ENCODE measurements around the gene NAA40. TPM values are rescaled to one million over a fixed set of nuclear protein-coding genes. Genes with fewer than 3 reads are reported as not detected.

NAA40 gene
- total RNA-seq, 1 donor from 2014 or later: 24.0 TPM

GRCh38 chr11:63978551-63979239, 39.9 kb downstream of the NAA40 start:
- Mint-ChIP-seq H3K27me3 (ENCODE audit: unreplicated experiment) (no peaks in the 10 kb centered on the region), H3K4me1 (ENCODE audit: unreplicated experiment) (peaks cover 51% of the 10 kb centered on the region), H3K36me3 (ENCODE audit: unreplicated experiment) (peaks cover 4% of the 10 kb centered on the region), H3K4me3 (ENCODE audit: unreplicated experiment) (peak overlapping the region; percentile 35), H3K27ac (ENCODE audit: unreplicated experiment) (peak overlapping the region; percentile 86), H3K9me3 (ENCODE audit: unreplicated experiment) (no peaks in the 10 kb centered on the region)
- no peak for DNase-seq (ENCODE audit: extremely low spot score, unreplicated experiment)
- no peak for TF ChIP-seq CTCF (IDR thresholded peaks at IDR 0.05)

GRCh38 chr11:63979426-63979825, 40.6 kb downstream of the NAA40 start:
- H3K9me3 Mint-ChIP-seq (ENCODE audit: unreplicated experiment): no peaks in the 10 kb centered on the region
- no peak for TF ChIP-seq CTCF (IDR thresholded peaks at IDR 0.05)
- DNase-seq (ENCODE audit: extremely low spot score, unreplicated experiment): no peak
- peaks cover 4% of the 10 kb centered on the region for H3K36me3 Mint-ChIP-seq (ENCODE audit: unreplicated experiment)
- H3K27me3 Mint-ChIP-seq (ENCODE audit: unreplicated experiment): no peaks in the 10 kb centered on the region
- H3K4me1 Mint-ChIP-seq (ENCODE audit: unreplicated experiment): peaks cover 47% of the 10 kb centered on the region
- H3K4me3 Mint-ChIP-seq (ENCODE audit: unreplicated experiment): no peak overlapping the region
- H3K27ac Mint-ChIP-seq (ENCODE audit: unreplicated experiment): no peak overlapping the region

GRCh38 chr11:63985812-63986155, 47.0 kb downstream of the NAA40 start:
- Mint-ChIP-seq H3K9me3 (ENCODE audit: unreplicated experiment) (no peaks in the 10 kb centered on the region), H3K27ac (ENCODE audit: unreplicated experiment) (peak overlapping the region; percentile 99), H3K27me3 (ENCODE audit: unreplicated experiment) (no peaks in the 10 kb centered on the region), H3K36me3 (ENCODE audit: unreplicated experiment) (peaks cover 10% of the 10 kb centered on the region), H3K4me1 (ENCODE audit: unreplicated experiment) (peaks cover 33% of the 10 kb centered on the region), H3K4me3 (ENCODE audit: unreplicated experiment) (peak overlapping the region; percentile 94)
- TF ChIP-seq CTCF (IDR thresholded peaks at IDR 0.05): no peak
- no peak for DNase-seq (ENCODE audit: extremely low spot score, unreplicated experiment)

- H3K36me3 Mint-ChIP-seq (ENCODE audit: unreplicated experiment): peaks cover 14% of the 10 kb centered on the region
- H3K4me3 Mint-ChIP-seq (ENCODE audit: unreplicated experiment): peak within 1 kb of the TSS; percentile 94
- peak; percentile 97 for DNase-seq (ENCODE audit: extremely low spot score, unreplicated experiment)
- H3K27me3 Mint-ChIP-seq (ENCODE audit: unreplicated experiment): no peaks in the 10 kb centered on the region
- peak within 1 kb of the TSS; percentile 99 for H3K27ac Mint-ChIP-seq (ENCODE audit: unreplicated experiment)
- peaks cover 33% of the 10 kb centered on the region for H3K4me1 Mint-ChIP-seq (ENCODE audit: unreplicated experiment)
- no peaks in the 10 kb centered on the region for H3K9me3 Mint-ChIP-seq (ENCODE audit: unreplicated experiment)
- no peak for TF ChIP-seq CTCF (IDR thresholded peaks at IDR 0.05)
Observed at GRCh38 chr11:63986156-63986931, 47.5 kb downstream of the NAA40 start, which contains the start of gene OTUB1. OTUB1 (plus strand) TSS chr11:63986438; CDS start chr11:63986457, 19 bp downstream.

- TF ChIP-seq CTCF (IDR thresholded peaks at IDR 0.05): no peak
- Mint-ChIP-seq H3K4me3 (ENCODE audit: unreplicated experiment) (peak overlapping the region; percentile 69), H3K4me1 (ENCODE audit: unreplicated experiment) (peaks cover 32% of the 10 kb centered on the region), H3K27ac (ENCODE audit: unreplicated experiment) (peak overlapping the region; percentile 31), H3K36me3 (ENCODE audit: unreplicated experiment) (peaks cover 19% of the 10 kb centered on the region), H3K27me3 (ENCODE audit: unreplicated experiment) (no peaks in the 10 kb centered on the region), H3K9me3 (ENCODE audit: unreplicated experiment) (no peaks in the 10 kb centered on the region)
- DNase-seq (ENCODE audit: extremely low spot score, unreplicated experiment): no peak
Observed at GRCh38 chr11:63986932-63987513, 48.2 kb downstream of the NAA40 start.

Data from osteocyte (in vitro differentiated cells).